ENCODE data around the gene SAPCD2. TPM values are rescaled to one million over a fixed set of nuclear protein-coding genes. Genes with fewer than 3 reads are reported as not detected.

Gene SAPCD2
- total and polyA plus RNA-seq, 9 of the 15 experiments (the other 6 are each of a cell fraction or from before 2014, with no cell fraction given) = 3.4 to 91.8 (median 18.8) TPM

- no peak for TF ChIP-seq NR2C1 (IDR thresholded peaks at IDR 0.05)
- 0 out of 2 replicates have a peak, but pooled peaks have one; percentile 23 for TF ChIP-seq NR2C1 (tag; IDR thresholded peaks at IDR 0.05)
- TF ChIP-seq ZNF780A (CRISPR knock-in tag; IDR thresholded peaks at IDR 0.05) = no peak
- TF ChIP-seq RCOR1 (IDR thresholded peaks at IDR 0.05; ENCODE audit: borderline replicate concordance in 1 of 2, low read depth in 2 of 2, low read length in 2 of 2) = peak in 1 of 2 experiments; percentile 53; a peak in 3 of 4 replicates
- TF ChIP-seq, protein P1, sequence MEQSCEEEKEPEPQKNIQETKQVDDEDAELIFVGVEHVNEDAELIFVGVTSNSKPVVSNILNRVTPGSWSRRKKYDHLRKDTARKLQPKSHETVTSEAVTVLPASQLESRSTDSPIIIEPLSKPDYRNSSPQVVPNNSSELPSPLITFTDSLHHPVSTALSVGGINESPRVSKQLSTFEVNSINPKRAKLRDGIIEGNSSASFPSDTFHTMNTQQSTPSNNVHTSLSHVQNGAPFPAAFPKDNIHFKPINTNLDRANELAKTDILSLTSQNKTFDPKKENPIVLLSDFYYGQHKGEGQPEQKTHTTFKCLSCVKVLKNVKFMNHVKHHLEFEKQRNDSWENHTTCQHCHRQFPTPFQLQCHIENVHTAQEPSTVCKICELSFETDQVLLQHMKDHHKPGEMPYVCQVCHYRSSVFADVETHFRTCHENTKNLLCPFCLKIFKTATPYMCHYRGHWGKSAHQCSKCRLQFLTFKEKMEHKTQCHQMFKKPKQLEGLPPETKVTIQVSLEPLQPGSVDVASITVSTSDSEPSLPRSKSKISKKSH (CRISPR knock-in tag; IDR thresholded peaks at IDR 0.05) = no peak
- peak; percentile 51 for TF ChIP-seq NFYB (IDR thresholded peaks at IDR 0.05; ENCODE audit: extremely low read depth, insufficient read length)
- TF ChIP-seq EP400 (IDR thresholded peaks at IDR 0.05) = peak; percentile 85
- no peak for TF ChIP-seq FOXJ3 (CRISPR knock-in tag; IDR thresholded peaks at IDR 0.05)
- peak; percentile 94 for TF ChIP-seq POLR2G (IDR thresholded peaks at IDR 0.05; ENCODE audit: low read depth, low read length)
- TF ChIP-seq NRF1 (conservative IDR thresholded peaks at IDR 0.05 in 1 of 2, IDR thresholded peaks at IDR 0.05 in 1 of 2) = peak; percentile 85 to 88
- TF ChIP-seq KLF16 (IDR thresholded peaks at IDR 0.05) = peak; percentile 57
- TF ChIP-seq, protein P2, sequence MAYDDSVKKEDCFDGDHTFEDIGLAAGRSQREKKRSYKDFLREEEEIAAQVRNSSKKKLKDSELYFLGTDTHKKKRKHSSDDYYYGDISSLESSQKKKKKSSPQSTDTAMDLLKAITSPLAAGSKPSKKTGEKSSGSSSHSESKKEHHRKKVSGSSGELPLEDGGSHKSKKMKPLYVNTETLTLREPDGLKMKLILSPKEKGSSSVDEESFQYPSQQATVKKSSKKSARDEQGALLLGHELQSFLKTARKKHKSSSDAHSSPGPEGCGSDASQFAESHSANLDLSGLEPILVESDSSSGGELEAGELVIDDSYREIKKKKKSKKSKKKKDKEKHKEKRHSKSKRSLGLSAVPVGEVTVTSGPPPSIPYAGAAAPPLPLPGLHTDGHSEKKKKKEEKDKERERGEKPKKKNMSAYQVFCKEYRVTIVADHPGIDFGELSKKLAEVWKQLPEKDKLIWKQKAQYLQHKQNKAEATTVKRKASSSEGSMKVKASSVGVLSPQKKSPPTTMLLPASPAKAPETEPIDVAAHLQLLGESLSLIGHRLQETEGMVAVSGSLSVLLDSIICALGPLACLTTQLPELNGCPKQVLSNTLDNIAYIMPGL (CRISPR knock-in tag; IDR thresholded peaks at IDR 0.05) = 0 out of 2 replicates have a peak, but pooled peaks have one; percentile 31
These were observed at the start of gene SAPCD2 (continued) for GRCh38 chr9:137070201-137070905.

All from K562 (cell line).